ENCODE data around the gene CAMKK2.

Gene CAMKK2

GRCh38 chr12:121295746-121296617 lies 527 bp downstream of the CAMKK2 start (continued):
- no peak for TF ChIP-seq PRDM2 (tag by site-specific recombination; IDR thresholded peaks at IDR 0.05; ENCODE audit: borderline replicate concordance)
- TF ChIP-seq BCL11A (tag by site-specific recombination; IDR thresholded peaks at IDR 0.05; ENCODE audit: low read depth): no peak
- no peak for TF ChIP-seq ZNF670 (tag by site-specific recombination; IDR thresholded peaks at IDR 0.05; ENCODE audit: low read depth)
- no peak for TF ChIP-seq ZNF747 (tag by site-specific recombination; IDR thresholded peaks at IDR 0.05)
- no peak for TF ChIP-seq OVOL3 (tag by site-specific recombination; IDR thresholded peaks at IDR 0.05)
- peak; percentile 65; the same call in 1 of the 2 replicates for TF ChIP-seq ZBTB11 (tag by site-specific recombination; conservative IDR thresholded peaks at IDR 0.05; ENCODE audit: low read depth)
- peak; percentile 41; the same call in 1 of the 2 replicates for TF ChIP-seq ZBTB8A (tag by site-specific recombination; IDR thresholded peaks at IDR 0.05)
- no peak for TF ChIP-seq ZNF677 (tag by site-specific recombination; IDR thresholded peaks at IDR 0.05)
- no peak for TF ChIP-seq ZSCAN30 (tag by site-specific recombination; IDR thresholded peaks at IDR 0.05)
- no peak for TF ChIP-seq KLF7 (tag by site-specific recombination; IDR thresholded peaks at IDR 0.05; ENCODE audit: borderline replicate concordance)
- no peak for TF ChIP-seq ZNF639 (tag by site-specific recombination; IDR thresholded peaks at IDR 0.05)
- TF ChIP-seq ZNF433 (tag by site-specific recombination; IDR thresholded peaks at IDR 0.05; ENCODE audit: low read depth): no peak
- TF ChIP-seq ATF2 (tag by site-specific recombination; IDR thresholded peaks at IDR 0.05; ENCODE audit: low read depth): no peak
- TF ChIP-seq ZSCAN16 (tag by site-specific recombination; IDR thresholded peaks at IDR 0.05): no peak
- TF ChIP-seq ZNF692 (tag by site-specific recombination; IDR thresholded peaks at IDR 0.05): no peak
- no peak for TF ChIP-seq ZNF184 (tag by site-specific recombination; IDR thresholded peaks at IDR 0.05)
- no peak for TF ChIP-seq ZNF530 (tag by site-specific recombination; IDR thresholded peaks at IDR 0.05; ENCODE audit: low read depth)
- TF ChIP-seq ZNF174 (tag by site-specific recombination; IDR thresholded peaks at IDR 0.05): no peak
- TF ChIP-seq HIC1 (tag by site-specific recombination; IDR thresholded peaks at IDR 0.05): no peak; the same call in none of the 2 replicates
- no peak for TF ChIP-seq ZNF514 (tag by site-specific recombination; IDR thresholded peaks at IDR 0.05)
- TF ChIP-seq ZNF785 (tag by site-specific recombination; IDR thresholded peaks at IDR 0.05): no peak
- TF ChIP-seq GLIS2 (tag by site-specific recombination; IDR thresholded peaks at IDR 0.05): peak; percentile 76
